ENCODE measurements around the gene MAJIN.
"Not testable (repeated sequence)": the region's sequence is repeated elsewhere in the genome, so short reads cannot be mapped to it uniquely, and the experiment has no call there.

MAJIN gene

DNA sequence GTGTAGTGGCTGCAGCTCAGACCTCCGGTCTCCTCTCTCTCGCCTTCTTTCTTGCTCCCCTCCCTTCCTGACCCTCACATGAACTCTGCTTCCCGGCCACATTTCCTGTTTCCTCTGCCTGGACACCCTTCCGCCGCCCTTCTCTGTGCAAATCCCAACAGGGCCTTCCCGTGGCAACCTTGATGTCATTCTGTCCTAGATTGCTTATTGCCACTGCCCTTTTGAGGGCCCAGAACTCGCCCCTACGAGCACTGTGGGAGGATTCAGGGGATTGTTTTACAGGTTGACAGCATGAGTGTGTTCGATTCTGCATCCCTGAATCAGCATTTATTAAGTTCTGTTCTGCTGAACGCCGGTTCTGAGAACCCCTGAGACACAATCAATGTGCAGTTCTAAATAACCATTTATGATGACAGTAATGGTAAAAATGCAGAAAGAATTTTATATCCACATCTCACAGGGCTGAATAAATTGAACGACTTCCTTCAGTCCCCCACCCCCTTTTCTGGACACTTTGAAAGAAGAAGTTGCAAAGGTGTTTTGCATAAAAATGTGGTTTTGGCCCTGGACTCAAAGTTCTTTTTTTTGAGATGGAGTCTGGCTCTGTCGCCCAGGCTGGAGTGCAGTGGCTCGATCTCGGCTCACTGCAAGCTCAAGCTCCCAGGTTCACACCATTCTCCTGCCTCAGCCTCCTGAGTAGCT, 18.5 kb upstream of the MAJIN start:
- in situ Hi-C loops (cut with MboI; ENCODE audit: low sequenced_read_pairs), result no loop called here

DNA sequence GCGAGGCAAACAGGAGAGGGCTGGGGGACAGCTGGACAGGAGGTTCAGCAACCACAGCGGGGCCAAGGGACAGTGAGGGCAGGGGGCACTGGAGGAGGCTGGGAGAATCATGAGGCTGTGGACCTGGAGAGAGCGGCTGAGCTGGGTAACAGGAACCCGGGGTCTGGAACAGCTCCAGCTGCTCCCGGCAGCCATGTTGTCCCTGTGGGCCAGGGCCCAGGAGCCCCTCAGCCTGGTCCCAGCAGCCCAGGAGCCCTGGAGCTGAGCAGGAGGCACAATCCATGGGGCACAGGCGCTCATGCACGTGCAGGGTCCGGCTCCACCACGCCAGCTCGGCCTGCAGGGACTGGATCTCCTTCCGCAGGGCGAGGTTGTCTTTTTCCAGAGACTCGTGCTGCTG, 17.5 kb upstream of the MAJIN start:
- in situ Hi-C loops (cut with MboI; ENCODE audit: low sequenced_read_pairs), result no loop called here

DNA sequence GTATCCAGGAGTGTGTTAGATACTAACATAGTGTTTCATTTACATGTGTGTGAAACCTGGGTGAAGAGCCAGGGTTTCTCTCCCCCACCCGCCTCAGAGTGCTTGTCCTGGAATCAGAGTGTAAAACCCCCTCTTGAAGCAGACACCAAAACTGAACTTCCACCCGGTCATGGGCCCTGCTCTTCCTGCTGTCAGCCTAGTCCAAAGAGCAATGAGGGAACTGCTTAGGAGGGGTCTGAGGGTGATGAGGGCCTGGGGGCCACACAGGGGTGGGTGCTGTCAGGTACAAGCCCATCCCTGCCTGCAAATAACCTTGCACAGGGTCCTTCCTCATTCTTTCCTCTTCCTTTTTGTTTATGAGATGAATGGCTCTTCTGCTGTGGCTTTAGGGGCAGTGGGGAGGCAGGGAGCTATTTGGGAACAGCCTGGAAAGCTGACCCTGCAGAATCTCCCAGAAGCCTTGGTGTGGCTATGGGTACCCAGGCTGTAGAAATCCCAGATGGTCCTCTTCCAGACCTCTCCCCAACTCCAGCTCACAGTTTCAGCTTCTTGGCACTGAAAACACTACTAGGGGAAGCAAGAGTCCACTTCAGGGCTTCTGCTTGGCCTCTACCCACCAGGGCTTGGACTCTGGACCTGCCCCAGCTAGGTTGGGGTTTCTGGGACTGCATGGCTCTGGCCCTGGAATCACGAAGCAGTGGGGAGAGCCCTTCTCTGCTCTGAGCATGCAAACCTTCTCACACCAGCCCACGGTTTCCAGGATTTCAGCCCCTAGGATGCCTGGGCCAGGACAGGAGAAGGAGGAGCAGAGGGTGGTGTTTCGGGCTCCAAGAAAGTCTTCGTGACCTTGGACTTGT, 16.3 kb upstream of the MAJIN start:
- in situ Hi-C loops (cut with MboI; ENCODE audit: low sequenced_read_pairs), result no loop called here

DNA sequence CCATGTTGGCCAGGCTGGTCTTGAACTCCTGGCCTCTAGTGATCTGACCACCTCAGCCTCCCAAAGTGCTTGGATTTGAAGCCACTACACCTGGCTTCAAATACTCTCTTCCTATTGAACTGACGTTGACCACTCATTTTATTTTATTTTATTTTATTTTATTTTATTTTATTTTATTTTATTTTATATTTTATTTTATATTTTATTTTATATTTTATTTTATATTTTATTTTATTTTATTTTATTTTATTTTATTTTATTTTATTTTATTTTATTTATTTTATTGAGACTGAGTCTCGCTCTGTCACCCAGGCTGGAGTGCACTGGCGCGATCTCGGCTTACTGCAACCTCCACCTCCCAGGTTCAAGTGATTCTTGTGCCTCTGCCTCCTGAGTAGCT, 11.4 kb upstream of the MAJIN start:
- in situ Hi-C loops (cut with MboI; ENCODE audit: low sequenced_read_pairs), result not testable (repeated sequence)

DNA sequence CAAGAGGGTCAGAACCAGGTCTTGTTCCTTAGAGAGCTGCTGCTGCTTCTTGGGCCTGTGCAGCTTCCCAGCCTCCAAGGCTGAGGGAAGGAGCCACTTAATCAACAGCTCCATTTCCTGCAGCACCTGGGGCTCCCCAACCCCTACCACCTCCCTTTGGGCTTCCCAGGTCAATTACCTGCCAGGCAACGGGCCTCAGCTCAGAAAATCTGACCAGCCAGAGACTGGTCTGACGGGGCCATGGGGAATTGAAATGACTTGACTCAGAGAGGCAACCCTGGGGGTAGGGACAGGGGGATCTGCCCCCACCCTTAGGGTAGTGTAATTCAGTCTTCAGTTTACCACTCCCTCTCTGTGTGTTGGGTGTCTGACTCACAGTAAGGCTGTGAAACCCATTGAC, 4.7 kb upstream of the MAJIN start:
- in situ Hi-C loops (cut with MboI; ENCODE audit: low sequenced_read_pairs), result no loop called here

DNA sequence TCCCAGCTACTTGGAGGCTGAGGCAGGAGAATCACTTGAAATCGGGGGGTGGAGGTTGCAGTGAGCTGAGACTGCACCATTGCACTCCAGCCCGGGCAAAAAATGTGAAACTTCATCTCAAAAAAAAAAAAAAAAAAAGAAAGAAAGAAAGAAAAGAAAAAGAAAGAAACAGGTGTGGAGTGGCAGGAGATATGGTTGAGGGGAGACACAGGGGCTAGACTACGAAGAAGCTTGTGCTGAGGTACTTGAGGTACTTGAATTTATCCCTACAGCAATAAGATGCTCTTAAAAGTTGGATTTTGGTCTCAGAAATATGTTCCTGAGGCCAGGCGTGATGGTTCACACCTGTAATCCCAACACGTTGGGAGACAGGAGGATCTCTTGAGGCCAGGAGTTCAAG, 2.2 kb upstream of the MAJIN start:
- in situ Hi-C loops (cut with MboI; ENCODE audit: low sequenced_read_pairs), result no loop called here

DNA sequence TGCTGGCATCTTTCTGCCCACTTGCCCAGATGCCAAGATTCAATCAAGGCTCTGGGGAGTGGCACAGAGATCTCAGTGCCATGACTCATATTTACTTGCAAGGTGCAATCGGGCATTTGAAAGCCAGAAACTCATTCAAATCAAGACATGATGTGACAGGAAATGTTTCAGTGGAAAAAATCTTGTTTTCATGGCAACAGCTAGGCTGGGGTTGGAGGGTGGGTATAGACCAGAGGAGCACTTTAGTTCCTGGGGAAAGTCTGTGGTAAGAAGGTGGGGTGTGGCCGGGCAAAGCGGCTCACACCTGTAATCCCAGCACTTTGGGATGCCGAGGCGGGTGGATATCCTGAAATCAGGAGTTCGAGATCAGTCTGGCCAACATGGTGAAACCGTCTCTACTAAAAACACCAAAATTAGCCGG, 1.2 kb downstream of the MAJIN start:
- in situ Hi-C loops (cut with MboI; ENCODE audit: low sequenced_read_pairs), result no loop called here

DNA sequence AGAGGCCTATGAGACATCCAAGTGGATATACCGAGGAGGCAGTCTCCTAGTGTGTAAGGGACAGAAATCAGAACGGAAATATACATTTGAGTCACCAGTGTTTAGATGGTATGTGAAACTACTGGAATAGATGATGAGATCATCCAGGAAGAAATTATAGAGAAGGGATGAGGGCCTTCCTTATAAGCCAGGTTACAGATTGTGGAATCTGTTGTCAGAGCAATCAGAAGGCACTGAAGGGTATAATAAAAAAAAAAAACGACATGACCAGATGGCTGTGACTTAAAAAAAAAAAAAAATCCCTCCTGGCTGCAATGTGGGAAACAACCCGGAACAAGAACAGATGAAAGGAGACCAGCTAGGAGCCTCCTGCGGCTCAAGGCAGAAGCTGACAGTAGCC, 2.7 kb downstream of the MAJIN start:
- in situ Hi-C loops (cut with MboI; ENCODE audit: low sequenced_read_pairs), result no loop called here

DNA sequence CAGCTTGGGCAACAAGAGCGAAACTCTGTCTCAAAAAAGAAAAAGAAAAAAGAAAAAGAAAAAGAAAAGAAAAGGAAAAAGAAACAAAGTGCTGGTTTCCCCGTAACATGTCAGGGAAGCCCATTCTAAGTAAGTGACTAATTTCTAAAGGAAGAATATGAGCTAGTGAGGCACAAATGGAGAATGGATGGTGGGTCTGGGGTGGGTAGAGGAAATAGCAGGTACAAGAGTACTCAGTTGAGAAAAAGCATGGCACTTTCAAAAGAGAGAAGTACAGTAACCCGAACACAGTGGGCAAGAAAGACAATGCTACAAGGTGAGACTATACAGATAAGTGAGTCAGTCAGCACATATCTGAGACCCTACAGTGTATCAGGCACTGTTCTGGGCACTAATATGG, 4.5 kb downstream of the MAJIN start:
- in situ Hi-C loops (cut with MboI; ENCODE audit: low sequenced_read_pairs), result no loop called here

DNA sequence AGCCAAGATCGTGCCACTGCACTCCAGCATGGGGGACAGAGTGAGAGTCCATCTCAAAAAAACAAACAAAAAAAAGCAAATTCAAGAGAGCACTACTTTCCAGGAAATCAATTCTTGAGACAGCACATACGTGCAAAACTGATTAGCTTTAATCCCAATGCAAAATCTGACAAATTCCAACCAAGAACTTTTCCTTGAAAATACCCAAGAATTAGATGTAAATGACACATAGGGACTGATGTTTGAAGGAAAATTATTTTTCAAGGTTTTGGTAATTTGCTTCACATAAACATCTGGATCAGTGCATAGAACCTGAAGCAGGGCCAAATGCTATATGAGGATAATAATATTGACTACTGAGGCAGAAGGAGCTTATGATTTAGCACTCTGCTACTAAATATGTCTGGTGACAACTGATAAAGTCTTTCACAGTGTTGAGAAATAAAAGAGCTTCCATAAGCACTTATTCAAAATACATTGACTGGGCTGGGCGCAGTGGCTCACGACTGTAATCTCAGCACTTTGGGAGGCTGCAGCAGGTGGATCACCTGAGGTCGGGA, 8.8 kb downstream of the MAJIN start:
- in situ Hi-C loops (cut with MboI; ENCODE audit: low sequenced_read_pairs), result no loop called here

DNA sequence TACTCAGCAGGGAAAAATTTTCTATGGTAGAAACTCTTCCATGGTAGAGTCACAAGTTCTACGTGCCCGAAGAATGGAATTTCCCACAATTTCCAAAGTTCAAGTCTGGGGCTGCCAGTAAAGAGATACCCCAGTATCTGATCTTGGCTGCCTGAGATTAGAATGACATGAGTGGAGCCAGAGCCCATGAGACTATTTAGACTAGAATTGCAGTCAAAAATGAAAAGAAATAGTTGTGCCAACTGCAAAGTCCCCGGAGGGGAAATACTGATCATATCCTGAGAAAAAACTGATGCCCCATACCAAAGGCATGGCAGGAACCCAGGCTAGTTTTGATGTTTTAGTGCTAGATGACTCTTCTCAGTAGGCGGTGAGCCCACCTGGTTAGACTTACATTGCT, 11.2 kb downstream of the MAJIN start:
- in situ Hi-C loops (cut with MboI; ENCODE audit: low sequenced_read_pairs), result no loop called here

DNA sequence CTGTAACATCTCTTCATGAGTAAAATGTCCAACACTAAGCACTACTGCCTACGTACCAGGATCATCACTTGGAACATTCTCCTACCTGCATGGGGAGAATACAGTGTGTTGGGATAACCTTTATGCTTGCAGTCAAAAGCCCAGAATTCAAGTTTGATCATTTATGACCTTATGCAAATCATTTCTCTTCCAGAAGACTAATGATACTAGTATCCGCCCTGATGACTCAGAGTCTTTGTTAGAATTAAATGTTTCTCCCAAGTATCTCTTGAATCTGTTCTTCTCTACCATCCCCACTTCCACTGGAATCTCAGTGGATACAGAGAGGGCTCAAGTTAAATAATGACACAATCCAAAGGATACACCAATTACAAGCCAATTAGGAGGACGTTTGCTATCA, 12.4 kb downstream of the MAJIN start:
- in situ Hi-C loops (cut with MboI; ENCODE audit: low sequenced_read_pairs), result no loop called here

DNA sequence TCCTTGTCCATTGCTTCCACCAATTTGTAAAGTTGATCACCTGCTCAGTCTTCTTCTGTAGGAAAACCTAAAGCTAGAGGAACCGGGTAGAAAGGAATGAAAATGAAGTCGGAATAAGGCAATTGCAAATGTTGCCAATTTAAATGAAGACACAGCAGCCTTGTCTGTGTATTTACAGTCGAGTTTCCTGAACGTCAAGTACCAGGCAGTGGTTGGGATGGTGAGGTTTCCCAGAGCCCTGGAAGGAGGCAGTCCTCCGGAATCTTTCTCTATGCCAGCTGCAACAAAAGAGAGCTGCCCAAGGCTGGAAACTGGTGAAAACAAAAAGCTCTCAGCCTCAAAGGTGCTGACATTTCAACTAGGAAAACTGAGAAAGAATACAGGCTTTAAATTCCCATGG, 17.7 kb downstream of the MAJIN start:
- in situ Hi-C loops (cut with MboI; ENCODE audit: low sequenced_read_pairs), result no loop called here

DNA sequence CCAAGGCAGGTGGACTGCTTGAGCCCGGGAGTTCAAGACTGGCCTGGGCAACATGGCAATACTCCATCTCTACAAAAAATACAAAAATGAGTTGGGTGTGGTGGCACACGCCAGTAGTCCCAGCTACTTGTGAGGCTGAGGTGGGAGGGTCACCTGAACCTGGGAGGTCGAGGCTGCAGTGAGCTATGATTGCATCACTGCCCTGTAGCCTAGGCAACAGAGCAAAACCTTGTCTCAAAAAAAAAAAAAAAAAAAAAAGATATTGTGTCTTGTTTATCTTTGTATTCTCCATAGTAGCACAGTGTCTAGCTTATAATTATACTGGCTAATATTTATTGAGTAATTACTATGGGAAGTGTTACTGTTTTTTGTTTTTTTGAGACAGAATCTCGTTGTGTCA, 20.4 kb downstream of the MAJIN start:
- in situ Hi-C loops (cut with MboI; ENCODE audit: low sequenced_read_pairs), result no loop called here

DNA sequence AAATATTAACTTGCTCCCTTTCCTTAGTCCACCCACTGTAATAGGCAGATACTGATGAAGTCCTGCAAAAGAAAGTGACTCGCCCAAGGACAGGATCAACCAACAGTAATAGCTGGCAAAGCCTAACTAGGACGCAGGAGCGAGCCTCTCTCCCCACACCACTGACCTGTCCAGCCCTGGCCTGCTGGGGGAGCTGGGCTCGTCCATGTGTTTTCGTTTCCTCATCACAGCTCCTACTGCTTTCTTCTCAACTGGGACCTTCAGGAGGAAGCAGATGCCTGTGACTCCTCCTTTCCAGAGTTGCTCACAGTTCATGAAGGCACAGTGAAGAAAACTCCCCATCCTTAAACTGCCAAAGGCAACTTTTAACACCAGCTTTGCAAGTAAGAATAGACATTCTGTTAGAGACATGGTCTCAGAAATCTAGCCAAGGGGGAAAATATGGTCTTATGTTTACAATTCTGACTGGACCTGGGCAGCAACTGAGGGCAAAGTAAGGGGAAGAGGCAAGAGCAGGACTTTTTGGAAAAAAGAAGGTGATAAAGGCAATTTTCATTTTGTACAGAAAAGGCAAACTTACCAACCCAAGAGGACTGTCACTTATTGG, 24.6 kb downstream of the MAJIN start:
- in situ Hi-C loops (cut with MboI; ENCODE audit: low sequenced_read_pairs), result no loop called here

DNA sequence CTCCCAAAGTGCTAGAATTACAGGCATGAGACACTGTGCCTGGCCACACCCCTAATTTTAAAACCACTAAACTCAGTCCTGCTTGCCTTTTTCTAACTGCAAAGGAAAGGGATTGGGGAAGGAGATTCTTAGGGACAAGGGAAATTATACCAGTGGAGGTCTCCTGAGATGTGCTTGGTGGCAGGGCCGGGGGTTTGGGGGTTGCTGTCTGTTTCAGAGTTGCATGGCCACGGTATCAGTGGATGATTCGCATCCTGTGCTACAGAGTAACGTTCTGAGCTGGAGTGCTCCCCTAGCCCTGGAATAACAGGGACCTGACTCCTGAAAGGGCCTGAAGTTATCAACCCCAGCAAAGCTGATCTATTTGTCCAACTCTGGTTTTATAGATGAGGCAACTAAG, 35.4 kb downstream of the MAJIN start:
- in situ Hi-C loops (cut with MboI; ENCODE audit: low sequenced_read_pairs), result no loop called here

DNA sequence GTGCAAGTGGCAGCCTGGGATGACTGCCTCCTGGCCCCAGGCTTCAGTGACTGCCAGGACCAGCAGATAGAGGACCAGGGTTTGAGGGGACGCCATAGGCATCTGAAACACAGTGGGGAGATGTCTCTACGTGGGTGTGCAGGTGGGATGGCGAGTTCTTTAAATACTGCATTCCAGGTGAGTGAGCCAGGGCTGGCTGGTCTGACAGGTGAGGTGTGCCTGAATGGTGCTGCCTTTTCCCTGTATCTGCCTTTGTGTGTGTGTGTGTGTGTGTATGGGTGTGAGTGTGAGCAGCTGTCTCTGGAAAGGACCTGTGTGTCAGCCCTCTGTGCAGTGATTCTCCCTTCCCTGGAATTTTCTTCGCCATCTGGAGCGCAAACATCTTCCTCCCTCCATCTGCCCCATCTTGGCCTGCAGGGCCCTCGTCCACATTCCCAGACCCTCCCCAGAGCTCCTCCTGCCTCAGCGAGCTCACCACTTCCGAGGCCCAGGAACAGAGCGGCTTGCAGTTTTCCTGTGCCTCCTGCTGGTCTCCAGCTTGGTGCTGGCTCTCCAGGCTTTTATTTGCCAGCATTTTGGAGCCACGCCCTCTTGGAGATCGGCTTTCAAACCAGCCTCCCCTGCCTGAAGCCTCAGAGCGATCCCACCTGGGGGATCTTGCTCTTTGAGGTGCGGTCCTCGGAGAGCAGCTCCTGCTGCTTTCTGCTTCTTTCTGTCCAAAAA, 36.4 kb downstream of the MAJIN start, which contains the start of gene GPHA2:
GPHA2 (minus strand) TSS at position 535 of the 723 bp plus-strand sequence; CDS start at position 102, 433 bp downstream.
- in situ Hi-C loops (cut with MboI; ENCODE audit: low sequenced_read_pairs), result no loop called here

DNA sequence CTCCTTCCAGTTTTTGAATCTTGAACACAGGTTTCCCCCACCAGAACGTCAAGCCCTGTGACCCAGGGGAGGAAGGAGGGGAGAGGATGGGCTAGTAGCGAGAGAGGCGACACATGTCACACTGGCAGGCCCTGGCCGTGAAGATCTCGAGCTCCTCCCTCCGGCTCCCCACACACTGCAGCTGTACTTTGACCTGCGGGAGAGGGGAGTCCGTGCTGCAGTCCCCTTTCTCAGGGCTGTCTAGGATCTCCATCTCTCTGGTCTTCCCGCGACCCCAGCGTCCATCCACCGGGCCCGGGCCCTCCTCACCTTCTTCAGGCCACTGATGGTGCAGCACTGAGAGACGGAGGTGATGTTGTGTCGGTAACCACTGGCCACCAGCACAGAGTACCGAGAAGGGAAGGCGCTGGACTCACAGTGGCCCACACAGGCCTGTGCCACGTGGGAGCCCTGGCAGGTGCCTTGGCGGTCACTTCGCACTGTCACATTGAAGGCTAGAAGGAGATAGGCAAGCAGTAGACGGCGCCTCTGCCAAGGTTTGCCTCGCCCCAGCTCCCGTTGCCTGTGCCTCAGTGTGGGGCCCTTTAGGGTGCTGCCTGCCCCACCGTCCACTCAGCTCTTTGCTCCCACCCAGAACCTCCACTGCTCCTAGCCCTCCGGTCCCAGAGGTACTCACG, 37.1 kb downstream of the MAJIN start:
- in situ Hi-C loops (cut with MboI; ENCODE audit: low sequenced_read_pairs), result no loop called here

DNA sequence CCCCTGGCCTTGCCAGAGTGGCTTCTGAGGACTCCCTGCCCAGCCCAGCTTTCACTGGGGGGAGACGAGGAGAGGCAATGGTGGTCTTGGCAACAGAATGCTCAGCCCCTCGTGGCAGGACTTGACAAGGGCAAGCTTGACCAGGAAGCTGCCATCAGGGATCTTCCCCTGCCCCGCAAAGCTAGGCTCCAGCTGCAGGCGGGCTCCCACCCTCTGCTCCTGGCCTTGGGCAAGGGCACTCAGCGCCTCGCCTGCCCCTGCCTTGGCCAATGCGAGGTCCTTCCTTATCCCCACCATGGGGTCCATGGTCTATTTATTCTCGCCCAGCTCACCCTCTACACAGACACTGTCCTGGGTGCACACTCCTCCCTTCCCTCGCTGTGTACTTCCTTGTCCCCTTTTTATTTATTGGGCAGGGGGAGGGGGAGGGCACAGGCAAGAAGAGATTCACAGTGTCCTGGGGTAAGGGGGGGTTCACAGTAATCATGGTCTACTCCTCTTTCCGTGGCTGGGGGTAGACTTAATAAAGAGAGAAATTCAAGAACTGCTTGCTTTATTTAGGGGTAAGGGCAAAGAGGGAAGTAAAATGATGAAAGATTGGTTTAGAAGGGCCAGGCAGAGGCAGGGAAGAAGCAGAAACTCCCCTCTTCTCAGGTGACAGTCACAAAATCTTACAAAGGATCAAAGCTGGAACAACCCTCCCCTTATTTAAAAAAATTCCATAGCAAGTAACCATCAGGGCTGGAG, 37.8 kb downstream of the MAJIN start:
- in situ Hi-C loops (cut with MboI; ENCODE audit: low sequenced_read_pairs), result no loop called here
